ENCODE results near the gene UXS1.

The UXS1 gene

GRCh38 chr2:106165561-106165960, 28.5 kb downstream of the UXS1 start:
- no peak for TF ChIP-seq CTCF (IDR thresholded peaks at IDR 0.05; ENCODE audit: low read depth, low read length)

DNA sequence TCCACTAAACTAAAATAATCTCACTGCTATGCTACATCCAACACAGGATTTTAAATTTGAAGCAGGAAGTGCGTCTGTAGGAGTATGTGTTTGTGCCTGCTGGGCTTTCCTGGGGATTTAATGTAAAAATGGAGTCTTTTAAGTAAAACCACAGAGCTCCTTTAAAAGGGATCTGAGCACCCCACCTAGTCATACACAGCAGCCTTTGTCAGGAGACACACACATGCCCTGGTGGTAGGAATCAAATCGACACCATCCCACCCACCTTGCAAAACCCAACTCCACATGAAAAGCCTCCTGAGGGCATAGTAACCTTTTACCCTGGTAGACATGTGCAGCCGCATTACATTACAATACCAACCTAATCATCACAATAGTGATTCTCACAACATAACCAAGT, 29.1 kb downstream of the UXS1 start:
- DNase-seq (ENCODE audit: extremely low read depth, low read depth): no peak
- TF ChIP-seq CTCF (IDR thresholded peaks at IDR 0.05; ENCODE audit: low read depth, low read length): no peak

More at GRCh38 chr2:106165561-106165960, 28.5 kb downstream of the UXS1 start:
- no peak for DNase-seq (ENCODE audit: extremely low read depth, low read depth)

DNA sequence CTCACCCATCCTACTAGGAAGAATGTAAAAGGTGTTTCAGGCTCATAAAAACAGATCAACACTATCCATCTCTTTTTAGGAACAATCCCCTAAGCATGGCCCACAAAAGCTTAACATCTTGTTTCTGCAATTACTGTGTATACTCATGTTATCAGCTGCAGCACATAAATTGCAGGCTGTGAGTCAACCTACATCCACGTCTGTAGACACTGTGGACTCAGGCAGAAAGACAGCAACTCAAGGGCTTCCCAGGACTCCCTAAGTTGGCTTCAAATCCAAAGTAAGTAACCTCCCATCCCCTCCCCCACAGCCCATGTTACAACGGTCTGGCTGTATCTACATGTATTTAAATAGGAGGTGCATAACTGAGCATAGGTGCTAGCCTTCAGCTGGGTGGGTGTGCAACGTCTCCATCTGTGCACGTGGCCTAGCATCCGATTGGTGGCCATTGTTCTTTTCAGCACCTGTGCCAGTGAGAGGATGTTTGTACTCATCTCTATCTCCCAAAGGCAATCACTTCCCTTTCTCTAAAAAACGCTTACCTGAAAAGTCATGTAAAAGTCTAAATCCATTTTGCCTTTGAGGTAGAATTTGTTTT, 30.1 kb downstream of the UXS1 start:
- TF ChIP-seq CTCF (IDR thresholded peaks at IDR 0.05; ENCODE audit: low read depth, low read length): no peak
- no peak for DNase-seq (ENCODE audit: extremely low read depth, low read depth)

DNA sequence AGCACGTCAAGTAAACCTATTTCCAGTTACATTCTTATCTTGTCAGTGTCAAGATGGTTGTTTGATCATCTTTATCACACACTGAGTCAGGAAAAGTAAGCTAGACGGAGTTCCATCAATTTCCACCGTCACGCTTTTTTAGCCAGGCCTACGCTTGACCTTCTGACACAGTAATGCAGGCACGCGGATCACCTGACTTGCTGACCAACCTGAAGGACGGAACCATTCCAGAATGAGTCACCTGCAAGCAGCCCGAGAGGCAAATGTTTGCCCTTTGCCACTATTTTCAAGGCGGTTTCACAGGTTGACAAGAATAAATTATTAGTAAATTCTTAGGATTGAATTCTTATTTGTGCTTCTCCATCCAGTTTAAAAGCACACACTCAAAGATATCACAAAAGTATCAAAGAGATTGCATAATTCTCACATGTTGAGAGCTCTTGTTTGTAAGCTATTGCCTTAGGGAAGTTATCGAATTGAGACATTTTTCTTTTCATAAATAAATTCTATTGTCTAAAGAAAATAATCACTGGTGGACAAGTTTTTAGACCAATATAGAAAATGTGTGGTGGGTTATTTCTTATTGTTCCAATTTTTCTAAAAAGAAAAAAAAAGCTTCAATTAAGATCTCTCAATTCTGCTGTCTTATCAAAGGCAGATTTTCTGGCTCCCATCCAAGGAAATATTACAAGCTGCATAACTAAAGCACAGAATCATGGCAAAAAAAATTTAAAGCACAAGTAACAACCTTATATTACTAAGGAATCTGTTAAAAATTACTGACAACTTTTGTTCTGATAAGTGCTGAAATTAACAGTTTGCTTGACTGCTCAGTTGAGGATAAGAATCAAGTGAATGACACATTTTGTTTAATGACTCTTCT, 31.9 kb downstream of the UXS1 start:
- TF ChIP-seq CTCF (IDR thresholded peaks at IDR 0.05; ENCODE audit: low read depth, low read length): no peak
- DNase-seq (ENCODE audit: extremely low read depth, low read depth): no peak

DNA sequence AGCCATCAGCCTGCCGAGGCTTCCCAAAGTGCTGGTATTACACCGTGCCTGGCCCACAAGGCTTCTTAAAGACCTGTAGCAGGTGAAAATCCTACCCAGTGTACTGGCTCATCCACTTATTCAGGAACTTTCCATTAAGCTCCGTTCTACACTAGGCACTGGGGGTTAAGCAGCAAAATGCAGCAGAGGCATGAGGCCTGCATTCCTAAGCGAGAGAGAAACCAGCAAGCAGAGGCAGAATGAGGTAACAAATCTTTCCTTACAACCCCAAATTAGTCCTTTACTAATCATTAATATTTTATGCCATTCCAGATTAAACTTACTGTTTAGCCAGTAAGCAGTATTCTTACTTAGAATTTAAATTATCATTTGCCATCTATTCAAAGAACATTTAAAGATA, 32.8 kb downstream of the UXS1 start:
- no peak for TF ChIP-seq CTCF (IDR thresholded peaks at IDR 0.05; ENCODE audit: low read depth, low read length)
- DNase-seq (ENCODE audit: extremely low read depth, low read depth): no peak

- TF ChIP-seq CTCF (IDR thresholded peaks at IDR 0.05; ENCODE audit: low read depth, low read length): no peak
- DNase-seq (ENCODE audit: extremely low read depth, low read depth): no peak
Observed at GRCh38 chr2:106160786-106161261, 33.3 kb downstream of the UXS1 start.
